WTC11 (cell line): ENCODE measurements around the gene DTNA. TPM values are rescaled to one million over a fixed set of nuclear protein-coding genes. Genes with fewer than 3 reads are reported as not detected.

Source experiments
- ATAC-seq: fragments of 200-7000 bp; cut with Tn5 transposase; 2 replicates; pipeline ENCODE4 v1.10.0; 2021; ENCODE audit warnings: mild to moderate bottlenecking, moderate library complexity
- CTCF ChIA-PET: fragments of 300-600 bp; sonication (Branson Sonifier 250); formaldehyde crosslinking; loops from one replicate; lab custom pipeline; 2021; ENCODE audit warnings: antibody characterized with exemption; lab: Charles Lee
- POLR2A ChIA-PET: fragments of 350-600 bp; sonication (Branson Sonifier 250); formaldehyde crosslinking; loops from one replicate; lab custom pipeline; 2021; ENCODE audit warnings: antibody characterized with exemption; lab: Charles Lee
- DNase-seq: peaks from one replicate; pipeline ENCODE4 v3.0.0; 2021; ENCODE audit warnings: low spot score
- H3K27ac Mint-ChIP-seq: 2 replicates; pipeline ENCODE4 v1.8.0; 2021; ENCODE audit warnings: mixed read lengths
- H3K27me3 Mint-ChIP-seq: 2 replicates; pipeline ENCODE4 v1.8.0; 2021; ENCODE audit warnings: low read depth, mild to moderate bottlenecking, moderate library complexity, mixed read lengths
- H3K36me3 Mint-ChIP-seq: 2 replicates; pipeline ENCODE4 v1.8.0; 2021; ENCODE audit warnings: mixed read lengths
- H3K4me1 Mint-ChIP-seq: 2 replicates; pipeline ENCODE4 v1.8.0; 2022; ENCODE audit warnings: mixed read lengths
- H3K4me3 Mint-ChIP-seq: 2 replicates; pipeline ENCODE4 v1.8.0; 2021; ENCODE audit warnings: mild to moderate bottlenecking, moderate library complexity, mixed read lengths
- H3K9me3 Mint-ChIP-seq: 2 replicates; pipeline ENCODE4 v1.8.0; 2021; ENCODE audit warnings: mixed read lengths
- CREM ChIP-seq: sonication (generic); formaldehyde crosslinking; IDR thresholded peaks from 2 replicates; pipeline ENCODE4 v1.8.1; 2022; ENCODE audit warnings: mild to moderate bottlenecking, missing genetic modification reagents, moderate library complexity
- ELF4 ChIP-seq: sonication (generic); formaldehyde crosslinking; IDR thresholded peaks from 2 replicates; pipeline ENCODE4 v1.8.1; 2022; ENCODE audit warnings: low read depth, mild to moderate bottlenecking, moderate library complexity, missing genetic modification reagents
- EMX1 ChIP-seq: fragments of 250-450 bp; sonication (Bioruptor Pico); IDR thresholded peaks from 2 replicates; pipeline ENCODE4 v1.8.0; 2021; ENCODE audit warnings: mild to moderate bottlenecking
- ERG ChIP-seq: fragments of 250-450 bp; sonication (Bioruptor Pico); IDR thresholded peaks from 2 replicates; pipeline ENCODE4 v1.8.0; 2021; ENCODE audit warnings: mild to moderate bottlenecking
- GTF2I ChIP-seq: fragments of 250-450 bp; sonication (Bioruptor Pico); conservative IDR thresholded peaks from 2 replicates; pipeline ENCODE4 v1.4.0; 2021; ENCODE audit warnings: mild to moderate bottlenecking
- JAZF1 ChIP-seq: fragments of 250-450 bp; sonication (Bioruptor Pico); IDR thresholded peaks from 2 replicates; pipeline ENCODE4 v1.9.0; 2021; ENCODE audit warnings: moderate library complexity, mild to moderate bottlenecking, inconsistent platforms
- MXD4 ChIP-seq: fragments of 250-450 bp; sonication (Bioruptor Pico); IDR thresholded peaks from 2 replicates; pipeline ENCODE4 v1.8.0; 2021; ENCODE audit warnings: mild to moderate bottlenecking, moderate library complexity, borderline replicate concordance
- NR1H2 ChIP-seq: sonication (generic); formaldehyde crosslinking; IDR thresholded peaks from 2 replicates; pipeline ENCODE4 v1.9.0; 2021; ENCODE audit warnings: mild to moderate bottlenecking, moderate library complexity, missing genetic modification reagents
- NR2C2 ChIP-seq: sonication (generic); formaldehyde crosslinking; IDR thresholded peaks from 2 replicates; pipeline ENCODE4 v1.8.0; 2022; ENCODE audit warnings: mild to moderate bottlenecking, missing genetic modification reagents
- SP1 ChIP-seq: sonication (generic); formaldehyde crosslinking; conservative IDR thresholded peaks from 2 replicates; pipeline ENCODE4 v1.8.1; 2022; ENCODE audit warnings: missing genetic modification reagents
- TP53 ChIP-seq: sonication (generic); formaldehyde crosslinking; IDR thresholded peaks from 2 replicates; pipeline ENCODE4 v1.8.1; 2023; ENCODE audit warnings: mild to moderate bottlenecking, missing genetic modification reagents
- ZBTB43 ChIP-seq: sonication (generic); formaldehyde crosslinking; IDR thresholded peaks from 2 replicates; pipeline ENCODE4 v1.8.1; 2023; ENCODE audit warnings: mild to moderate bottlenecking, missing genetic modification reagents
- ZNF121 ChIP-seq: sonication (generic); formaldehyde crosslinking; IDR thresholded peaks from 2 replicates; pipeline ENCODE4 v1.8.0; 2023; ENCODE audit warnings: missing genetic modification reagents
- ZNF138 ChIP-seq: sonication (generic); formaldehyde crosslinking; conservative IDR thresholded peaks from 2 replicates; pipeline ENCODE4 v1.8.1; 2022; ENCODE audit warnings: mild to moderate bottlenecking, moderate library complexity, missing genetic modification reagents
- ZNF317 ChIP-seq: sonication (generic); formaldehyde crosslinking; IDR thresholded peaks from 2 replicates; pipeline ENCODE4 v1.8.1; 2023; ENCODE audit warnings: low read depth, mild to moderate bottlenecking, moderate library complexity, missing genetic modification reagents, borderline replicate concordance
- ZNF396 ChIP-seq: fragments of 250-450 bp; sonication (Bioruptor Pico); IDR thresholded peaks from 2 replicates; pipeline ENCODE4 v1.8.0; 2021; ENCODE audit warnings: mild to moderate bottlenecking, moderate library complexity, borderline replicate concordance
- total RNA-seq: library from RNA; stranded (reverse); gene quantifications from 3 replicates; pipeline ENCODE4 v1.2.3, GENCODE V29; 2021
- TF ChIP-seq, protein P1 (sequence below): fragments of 250-450 bp; sonication (Bioruptor Pico); IDR thresholded peaks from 2 replicates; pipeline ENCODE4 v1.9.0; 2021; ENCODE audit warnings: moderate library complexity, mild to moderate bottlenecking, inconsistent platforms, borderline replicate concordance
- TF ChIP-seq, protein P2 (sequence below): fragments of 200-600 bp; IDR thresholded peaks from 2 replicates; pipeline ENCODE4 v1.8.0; 2022; ENCODE audit warnings: antibody characterized with exemption
- TF ChIP-seq, protein P3 (sequence below): sonication (generic); formaldehyde crosslinking; IDR thresholded peaks from 2 replicates; pipeline ENCODE4 v1.8.1; 2023; ENCODE audit warnings: mild to moderate bottlenecking, missing genetic modification reagents, moderate library complexity
- TF ChIP-seq, protein P4 (sequence below): sonication (generic); formaldehyde crosslinking; IDR thresholded peaks from 2 replicates; pipeline ENCODE4 v1.8.1; 2023; ENCODE audit warnings: mild to moderate bottlenecking, missing genetic modification reagents
- TF ChIP-seq, protein P5 (sequence below): sonication (generic); formaldehyde crosslinking; IDR thresholded peaks from 2 replicates; pipeline ENCODE4 v1.8.0; 2023; ENCODE audit warnings: missing genetic modification reagents
- TF ChIP-seq, protein P6 (sequence below): sonication (generic); formaldehyde crosslinking; IDR thresholded peaks from 2 replicates; pipeline ENCODE4 v1.8.1; 2022; ENCODE audit warnings: mild to moderate bottlenecking, moderate library complexity, missing genetic modification reagents
- TF ChIP-seq, protein P7 (sequence below): sonication (generic); formaldehyde crosslinking; conservative IDR thresholded peaks from 2 replicates; pipeline ENCODE4 v1.8.1; 2022; ENCODE audit warnings: mild to moderate bottlenecking, missing genetic modification reagents

The DTNA gene
- total RNA-seq, 1 experiment from 2014 or later: 16.1 TPM

DNA sequence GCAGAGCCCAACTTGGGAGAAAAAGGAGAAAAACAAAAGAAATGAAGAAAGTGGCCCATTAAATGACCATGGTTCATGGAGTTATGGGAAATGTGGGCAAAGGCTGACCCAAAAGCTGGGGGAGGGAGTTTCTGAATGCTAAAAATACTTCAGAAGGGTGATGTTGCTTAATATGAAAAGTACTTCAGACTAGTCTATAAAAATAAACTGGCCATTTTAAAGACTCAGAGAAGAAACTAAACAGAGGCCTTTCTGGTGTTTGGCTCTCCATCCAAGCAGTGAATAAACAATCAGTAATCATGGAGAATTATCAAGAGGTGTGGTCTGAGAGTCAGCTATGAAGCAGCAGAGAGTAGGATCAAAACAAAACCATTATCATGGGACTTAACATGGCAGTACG lies 170.3 kb downstream of the DTNA start (continued):
- TF ChIP-seq MXD4 (no peak), ZNF317 (CRISPR knock-in tag) (no peak), JAZF1 (no peak), EMX1 (no peak), ZNF121 (no peak), ZBTB43 (no peak), SP1 (CRISPR knock-in tag) (no peak)
- TF ChIP-seq, protein P1, sequence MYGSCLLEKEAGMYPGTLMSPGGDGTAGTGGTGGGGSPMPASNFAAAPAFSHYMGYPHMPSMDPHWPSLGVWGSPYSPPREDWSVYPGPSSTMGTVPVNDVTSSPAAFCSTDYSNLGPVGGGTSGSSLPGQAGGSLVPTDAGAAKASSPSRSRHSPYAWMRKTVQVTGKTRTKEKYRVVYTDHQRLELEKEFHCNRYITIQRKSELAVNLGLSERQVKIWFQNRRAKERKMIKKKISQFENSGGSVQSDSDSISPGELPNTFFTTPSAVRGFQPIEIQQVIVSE (CRISPR knock-in tag): no peak
- TF ChIP-seq, protein P2, sequence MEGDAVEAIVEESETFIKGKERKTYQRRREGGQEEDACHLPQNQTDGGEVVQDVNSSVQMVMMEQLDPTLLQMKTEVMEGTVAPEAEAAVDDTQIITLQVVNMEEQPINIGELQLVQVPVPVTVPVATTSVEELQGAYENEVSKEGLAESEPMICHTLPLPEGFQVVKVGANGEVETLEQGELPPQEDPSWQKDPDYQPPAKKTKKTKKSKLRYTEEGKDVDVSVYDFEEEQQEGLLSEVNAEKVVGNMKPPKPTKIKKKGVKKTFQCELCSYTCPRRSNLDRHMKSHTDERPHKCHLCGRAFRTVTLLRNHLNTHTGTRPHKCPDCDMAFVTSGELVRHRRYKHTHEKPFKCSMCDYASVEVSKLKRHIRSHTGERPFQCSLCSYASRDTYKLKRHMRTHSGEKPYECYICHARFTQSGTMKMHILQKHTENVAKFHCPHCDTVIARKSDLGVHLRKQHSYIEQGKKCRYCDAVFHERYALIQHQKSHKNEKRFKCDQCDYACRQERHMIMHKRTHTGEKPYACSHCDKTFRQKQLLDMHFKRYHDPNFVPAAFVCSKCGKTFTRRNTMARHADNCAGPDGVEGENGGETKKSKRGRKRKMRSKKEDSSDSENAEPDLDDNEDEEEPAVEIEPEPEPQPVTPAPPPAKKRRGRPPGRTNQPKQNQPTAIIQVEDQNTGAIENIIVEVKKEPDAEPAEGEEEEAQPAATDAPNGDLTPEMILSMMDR: no peak

- CTCF ChIA-PET: interaction anchor here (0.6 to 2.2 kb wide), 3 partner anchors 14 to 221 kb away, joined by 3 to 10 read pairs (median 4); no protein-coding TSS in a partner anchor
- Mint-ChIP-seq H3K36me3 (no peaks in the 10 kb centered on the region), H3K4me1 (no peaks in the 10 kb centered on the region), H3K27ac (no peak overlapping the region), H3K4me3 (no peak overlapping the region), H3K27me3 (no peaks in the 10 kb centered on the region), H3K9me3 (no peaks in the 10 kb centered on the region)
- ATAC-seq: no peak
- POLR2A ChIA-PET: no interaction called here
- DNase-seq: no peak
- TF ChIP-seq ZNF396: no peak
- no peak for TF ChIP-seq NR1H2 (CRISPR knock-in tag)
- TF ChIP-seq, protein P3, sequence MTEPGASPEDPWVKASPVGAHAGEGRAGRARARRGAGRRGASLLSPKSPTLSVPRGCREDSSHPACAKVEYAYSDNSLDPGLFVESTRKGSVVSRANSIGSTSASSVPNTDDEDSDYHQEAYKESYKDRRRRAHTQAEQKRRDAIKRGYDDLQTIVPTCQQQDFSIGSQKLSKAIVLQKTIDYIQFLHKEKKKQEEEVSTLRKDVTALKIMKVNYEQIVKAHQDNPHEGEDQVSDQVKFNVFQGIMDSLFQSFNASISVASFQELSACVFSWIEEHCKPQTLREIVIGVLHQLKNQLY (CRISPR knock-in tag): no peak
- no peak for TF ChIP-seq NR2C2 (CRISPR knock-in tag)
- TF ChIP-seq TP53 (CRISPR knock-in tag): no peak
- TF ChIP-seq GTF2I (CRISPR knock-in tag): no peak
- no peak for TF ChIP-seq CREM (CRISPR knock-in tag)
- TF ChIP-seq SP1 (CRISPR knock-in tag): no peak
- no peak for TF ChIP-seq ZNF138
- no peak for TF ChIP-seq ERG
- TF ChIP-seq, protein P4, sequence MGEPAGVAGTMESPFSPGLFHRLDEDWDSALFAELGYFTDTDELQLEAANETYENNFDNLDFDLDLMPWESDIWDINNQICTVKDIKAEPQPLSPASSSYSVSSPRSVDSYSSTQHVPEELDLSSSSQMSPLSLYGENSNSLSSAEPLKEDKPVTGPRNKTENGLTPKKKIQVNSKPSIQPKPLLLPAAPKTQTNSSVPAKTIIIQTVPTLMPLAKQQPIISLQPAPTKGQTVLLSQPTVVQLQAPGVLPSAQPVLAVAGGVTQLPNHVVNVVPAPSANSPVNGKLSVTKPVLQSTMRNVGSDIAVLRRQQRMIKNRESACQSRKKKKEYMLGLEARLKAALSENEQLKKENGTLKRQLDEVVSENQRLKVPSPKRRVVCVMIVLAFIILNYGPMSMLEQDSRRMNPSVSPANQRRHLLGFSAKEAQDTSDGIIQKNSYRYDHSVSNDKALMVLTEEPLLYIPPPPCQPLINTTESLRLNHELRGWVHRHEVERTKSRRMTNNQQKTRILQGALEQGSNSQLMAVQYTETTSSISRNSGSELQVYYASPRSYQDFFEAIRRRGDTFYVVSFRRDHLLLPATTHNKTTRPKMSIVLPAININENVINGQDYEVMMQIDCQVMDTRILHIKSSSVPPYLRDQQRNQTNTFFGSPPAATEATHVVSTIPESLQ (CRISPR knock-in tag): no peak
- TF ChIP-seq, protein P5, sequence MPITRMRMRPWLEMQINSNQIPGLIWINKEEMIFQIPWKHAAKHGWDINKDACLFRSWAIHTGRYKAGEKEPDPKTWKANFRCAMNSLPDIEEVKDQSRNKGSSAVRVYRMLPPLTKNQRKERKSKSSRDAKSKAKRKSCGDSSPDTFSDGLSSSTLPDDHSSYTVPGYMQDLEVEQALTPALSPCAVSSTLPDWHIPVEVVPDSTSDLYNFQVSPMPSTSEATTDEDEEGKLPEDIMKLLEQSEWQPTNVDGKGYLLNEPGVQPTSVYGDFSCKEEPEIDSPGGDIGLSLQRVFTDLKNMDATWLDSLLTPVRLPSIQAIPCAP: no peak
- no peak for TF ChIP-seq ELF4 (CRISPR knock-in tag)
- TF ChIP-seq, protein P6, sequence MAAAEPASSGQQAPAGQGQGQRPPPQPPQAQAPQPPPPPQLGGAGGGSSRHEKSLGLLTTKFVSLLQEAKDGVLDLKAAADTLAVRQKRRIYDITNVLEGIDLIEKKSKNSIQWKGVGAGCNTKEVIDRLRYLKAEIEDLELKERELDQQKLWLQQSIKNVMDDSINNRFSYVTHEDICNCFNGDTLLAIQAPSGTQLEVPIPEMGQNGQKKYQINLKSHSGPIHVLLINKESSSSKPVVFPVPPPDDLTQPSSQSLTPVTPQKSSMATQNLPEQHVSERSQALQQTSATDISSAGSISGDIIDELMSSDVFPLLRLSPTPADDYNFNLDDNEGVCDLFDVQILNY (CRISPR knock-in tag): no peak
- TF ChIP-seq, protein P7, sequence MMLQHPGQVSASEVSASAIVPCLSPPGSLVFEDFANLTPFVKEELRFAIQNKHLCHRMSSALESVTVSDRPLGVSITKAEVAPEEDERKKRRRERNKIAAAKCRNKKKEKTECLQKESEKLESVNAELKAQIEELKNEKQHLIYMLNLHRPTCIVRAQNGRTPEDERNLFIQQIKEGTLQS (CRISPR knock-in tag): no peak
These were observed 171.1 kb downstream of the DTNA start for GRCh38 chr18:34880882-34881834.
